Pancreas (tissue), 10 donors: ENCODE results near the gene MYT1. TPM values are rescaled to one million over a fixed set of nuclear protein-coding genes. Genes with fewer than 3 reads are reported as not detected.

Experiments
- ATAC-seq, 4 donors: fragments of 200-7000 bp; cut with Tn5 transposase; one replicate each; pipeline versions ENCODE4 v1.8.0 to v1.9.1; 2020; ENCODE audit warnings: mild to moderate bottlenecking in 4 of 4, moderate library complexity in 4 of 4
- DNase-seq, 6 donors: peaks; one replicate each; pipeline ENCODE4 v3.0.0-alpha.2; 2020
- FAIRE-seq: peaks from 2 replicates; lab custom pipeline; 2012; peaks lifted over from hg19 to GRCh38; lab: Jason Lieb, UNC
- H3K27ac ChIP-seq, 4 donors: fragments of 200-600 bp; sonication (generic); 1 replicate in 3 of 4; 2 replicates in 1 of 4; pipeline versions ENCODE4 v1.5.0 to v1.8.0; 2020
- H3K27me3 ChIP-seq, 4 donors: fragments of 200-600 bp; one replicate each; pipeline ENCODE4 v1.8.0; 2021
- H3K36me3 ChIP-seq, 3 donors: fragments of 200-600 bp; sonication (generic) in 1 of 3; one replicate each; pipeline versions ENCODE4 v1.5.0 to v1.8.0; 2020 to 2021
- H3K4me1 ChIP-seq, 3 donors: fragments of 200-600 bp; one replicate each; pipeline ENCODE4 v1.8.0; 2021
- H3K4me3 ChIP-seq, 4 donors: fragments of 200-600 bp; sonication (generic) in 2 of 4; one replicate each; pipeline versions ENCODE4 v1.5.0 to v1.8.0; 2020 to 2021
- H3K9me3 ChIP-seq, 4 donors: fragments of 200-600 bp; one replicate each; pipeline ENCODE4 v1.8.0; 2021
- WGBS, 2 donors: extraction: QIAGEN DNeasy Blood & Tissue Kit; methylation state at CpG; one replicate each; pipeline ENCODE4 v1.1.7; 2013; 5-methylcytosine and 5-hydroxymethylcytosine counted together
- intact Hi-C, 3 donors: fragments of 100-400 bp; cut with DNase I; formaldehyde crosslinking; loops; one replicate each; pipeline versions ENCODE4 v1.11.1 to v1.14.2; 2022
- polyA plus RNA-seq, 2 donors: library from polyadenylated mRNA; stranded (reverse); fragments of 200-250 nt; gene quantifications; one replicate each; pipeline ENCODE4 v1.2.3, GENCODE V29; 2013
- total RNA-seq, 6 donors: library from RNA; stranded (reverse); fragmentation: NEBNext Ultra II Directional in 4 of 6; extraction: Animal tissue kit (Norgen Biotek cat#: 25700) in 4 of 6; gene quantifications; one replicate each; pipeline versions ENCODE4 v1.2.1 to v1.2.4, GENCODE V29; 2021 to 2023
- TF ChIP-seq, protein P1 (sequence below), 4 donors: fragments of 200-600 bp; sonication (generic) in 3 of 4; IDR thresholded peaks; one replicate each; pipeline versions ENCODE4 v1.5.0 to v1.8.0; 2021; ENCODE audit warnings: antibody characterized with exemption in 4 of 4
- donor health status: healthy with polysubstance abuse.
- donor health status: DM: no; HTN: no; CAD: no; lungs with moderate emphysema.
- donor health status: DM: no; HTN: no; CAD: no.
- donor health status: control.
- donor health status: control.
- donor health status: Bipolar disorder and iron deficiency.
- donor health status: DM: yes; HTN: yes; CAD: no.
- donor health status: DM: no; HTN: no; CAD: no.
- donor health status: DM: no; HTN: no; CAD: no.
- donor health status: DM: yes; HTN: yes; CAD: no.

The MYT1 gene
- total and polyA plus RNA-seq, 8 donors: 0.13 to 5.1 (median 0.52) TPM

DNA sequence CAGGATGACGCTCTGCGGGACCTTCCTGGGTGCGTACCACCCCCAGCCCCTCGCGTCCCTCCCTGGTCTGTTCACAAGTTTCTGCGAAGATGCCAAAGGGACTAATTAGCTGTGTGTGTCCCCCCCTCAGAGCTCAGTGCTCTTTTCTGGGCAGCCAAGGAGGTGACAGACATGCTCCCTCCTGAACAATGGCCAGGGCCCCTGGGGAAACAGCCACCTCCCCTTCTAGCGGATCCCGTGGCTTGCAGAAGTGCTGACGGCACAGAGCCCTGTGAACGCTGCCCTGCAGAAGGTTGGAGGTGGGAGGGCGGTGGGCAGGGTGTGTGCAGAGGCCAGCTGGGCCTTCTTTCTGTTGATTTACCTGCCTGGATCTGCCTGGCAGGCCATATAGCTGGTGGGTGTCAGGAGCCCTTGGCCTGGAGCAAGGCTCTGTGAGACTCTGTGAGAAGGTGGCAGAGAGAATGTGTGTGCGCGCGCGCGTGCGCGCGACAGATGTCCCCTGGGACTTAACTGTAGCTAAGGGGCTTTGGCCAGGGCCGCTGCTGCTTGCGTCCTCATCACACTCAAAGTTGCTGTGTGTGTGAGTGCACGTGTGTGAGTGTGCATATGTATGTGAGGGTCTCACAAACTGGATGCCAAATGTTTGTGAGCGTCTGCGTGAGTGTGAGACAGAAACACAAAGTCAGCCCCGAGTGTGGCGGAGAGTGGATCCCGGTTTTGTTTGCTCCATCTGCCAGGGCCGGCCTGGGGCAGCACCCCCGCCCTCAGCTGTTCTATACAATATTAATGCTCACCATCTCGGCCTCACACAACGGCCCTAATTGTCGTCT, 3.5 kb upstream of the MYT1 start:
- H3K27me3 ChIP-seq: peaks cover 0 to 23% (median 0%) of the 10 kb centered on the region in 4 donors
- no peak for FAIRE-seq

DNA sequence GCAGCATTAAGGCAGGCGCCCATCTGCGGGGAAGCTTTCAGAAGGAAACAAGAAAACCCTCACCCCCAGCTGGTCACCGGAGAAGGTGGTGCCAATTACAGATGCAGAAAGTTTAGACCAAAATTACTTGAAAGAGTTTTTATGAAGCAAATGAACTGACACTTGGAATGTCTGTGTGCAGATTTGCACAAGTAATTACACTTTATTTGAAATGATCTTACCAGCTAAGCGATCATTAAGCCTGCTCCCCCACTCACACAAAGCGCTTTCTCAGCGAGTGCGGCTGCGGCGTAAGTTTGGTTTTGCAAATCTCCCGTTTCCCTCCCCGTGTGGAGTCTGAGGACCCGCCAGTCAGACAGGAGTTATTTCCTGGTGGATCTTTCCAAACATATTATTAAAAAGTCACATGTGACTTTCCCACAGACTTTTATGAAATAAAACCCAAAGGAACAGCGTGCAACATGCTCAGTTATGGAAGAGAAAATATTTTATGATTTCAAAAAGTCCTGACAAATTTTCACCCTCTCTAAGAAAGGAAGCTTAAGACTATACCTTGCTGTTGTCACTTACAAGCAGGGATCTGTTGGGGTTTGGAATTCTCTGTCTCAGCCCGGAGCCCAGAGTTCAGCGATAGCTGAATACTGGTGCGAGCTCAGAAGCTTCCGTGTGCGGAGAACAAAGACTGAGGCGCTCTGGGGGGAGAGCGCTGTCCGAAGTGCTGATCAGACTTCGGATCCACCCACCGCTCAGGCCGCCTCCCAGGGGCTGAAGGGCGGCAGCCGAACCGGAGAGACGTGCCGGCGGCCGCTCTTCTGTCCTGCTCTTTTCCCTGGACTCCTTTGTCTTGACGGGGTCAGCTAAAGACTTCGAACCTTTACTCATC, 2.7 kb upstream of the MYT1 start:
- FAIRE-seq (no peak), DNase-seq (peak; percentile 34 to 75 (median 58)), ATAC-seq (peak; percentile 71 to 98 (median 83))
- H3K4me3 ChIP-seq: no peak overlapping the region
- 14 to 17% methylated on average over 33 of the region's 33 CpGs for WGBS, 2 donors
- H3K9me3 ChIP-seq: no peaks in the 10 kb centered on the region
- TF ChIP-seq, protein P1, sequence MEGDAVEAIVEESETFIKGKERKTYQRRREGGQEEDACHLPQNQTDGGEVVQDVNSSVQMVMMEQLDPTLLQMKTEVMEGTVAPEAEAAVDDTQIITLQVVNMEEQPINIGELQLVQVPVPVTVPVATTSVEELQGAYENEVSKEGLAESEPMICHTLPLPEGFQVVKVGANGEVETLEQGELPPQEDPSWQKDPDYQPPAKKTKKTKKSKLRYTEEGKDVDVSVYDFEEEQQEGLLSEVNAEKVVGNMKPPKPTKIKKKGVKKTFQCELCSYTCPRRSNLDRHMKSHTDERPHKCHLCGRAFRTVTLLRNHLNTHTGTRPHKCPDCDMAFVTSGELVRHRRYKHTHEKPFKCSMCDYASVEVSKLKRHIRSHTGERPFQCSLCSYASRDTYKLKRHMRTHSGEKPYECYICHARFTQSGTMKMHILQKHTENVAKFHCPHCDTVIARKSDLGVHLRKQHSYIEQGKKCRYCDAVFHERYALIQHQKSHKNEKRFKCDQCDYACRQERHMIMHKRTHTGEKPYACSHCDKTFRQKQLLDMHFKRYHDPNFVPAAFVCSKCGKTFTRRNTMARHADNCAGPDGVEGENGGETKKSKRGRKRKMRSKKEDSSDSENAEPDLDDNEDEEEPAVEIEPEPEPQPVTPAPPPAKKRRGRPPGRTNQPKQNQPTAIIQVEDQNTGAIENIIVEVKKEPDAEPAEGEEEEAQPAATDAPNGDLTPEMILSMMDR (IDR thresholded peaks at IDR 0.05): no peak
- H3K4me1 ChIP-seq: no peaks in the 10 kb centered on the region
- intact Hi-C loops: no loop called here
- no peaks in the 10 kb centered on the region for H3K36me3 ChIP-seq
- peaks cover 0 to 23% (median 0%) of the 10 kb centered on the region in 4 donors for H3K27me3 ChIP-seq
- H3K27ac ChIP-seq: no peak overlapping the region

More for the DNA sequence above, 3.5 kb upstream of the MYT1 start:
- ATAC-seq (no peak), DNase-seq (peak in 1 of 6 donors; percentile 30)
- WGBS, 2 donors: 38 to 40% methylated on average over 32 of the region's 32 CpGs
- H3K4me1 ChIP-seq: no peaks in the 10 kb centered on the region
- TF ChIP-seq, protein P1 (IDR thresholded peaks at IDR 0.05): no peak
- no peak overlapping the region for H3K4me3 ChIP-seq
- no peak overlapping the region for H3K27ac ChIP-seq
- H3K36me3 ChIP-seq: no peaks in the 10 kb centered on the region
- no peaks in the 10 kb centered on the region for H3K9me3 ChIP-seq
- intact Hi-C loops: no loop called here

DNA sequence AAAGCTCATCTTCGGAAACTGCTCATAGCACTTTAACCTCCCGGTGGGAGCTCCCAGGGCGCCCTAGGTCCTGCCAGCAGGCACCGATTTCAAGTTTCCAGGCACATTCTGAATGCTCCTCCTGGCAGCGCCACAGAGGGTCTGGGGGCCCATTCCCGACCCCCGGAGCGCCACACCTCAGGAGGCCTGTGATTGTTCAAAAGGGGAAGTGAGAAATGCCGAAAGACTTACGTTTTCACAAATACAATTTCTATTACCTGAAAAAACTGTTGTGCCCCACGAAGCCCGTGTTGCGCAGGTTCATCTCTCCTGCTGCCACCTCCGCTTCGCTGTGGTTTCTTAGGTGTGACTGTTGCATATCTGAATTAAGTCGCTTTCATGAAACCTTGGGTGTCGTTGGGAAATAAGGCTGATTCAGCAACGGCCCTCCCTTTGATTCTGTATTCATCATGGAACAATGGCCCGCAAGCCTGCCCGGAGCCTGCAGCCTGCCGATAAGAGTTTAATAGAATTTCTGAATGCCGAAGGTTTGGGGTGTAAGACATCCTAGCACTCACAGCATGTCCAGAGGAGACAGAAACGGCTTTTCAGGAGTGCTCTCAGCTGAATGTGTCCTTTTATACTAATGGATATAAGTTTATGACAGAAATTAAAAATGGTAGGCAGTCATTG, 1.9 kb upstream of the MYT1 start:
- WGBS, 2 donors: 39 to 41% methylated on average over 23 of the region's 23 CpGs
- H3K4me1 ChIP-seq: no peaks in the 10 kb centered on the region
- H3K27ac ChIP-seq: no peak overlapping the region
- TF ChIP-seq, protein P1 (IDR thresholded peaks at IDR 0.05): no peak
- no peaks in the 10 kb centered on the region for H3K36me3 ChIP-seq
- ATAC-seq (no peak), FAIRE-seq (no peak), DNase-seq (no peak)
- H3K9me3 ChIP-seq: no peaks in the 10 kb centered on the region
- H3K4me3 ChIP-seq: no peak overlapping the region
- intact Hi-C loops: no loop called here
- peaks cover 0 to 23% (median 0%) of the 10 kb centered on the region in 4 donors for H3K27me3 ChIP-seq

DNA sequence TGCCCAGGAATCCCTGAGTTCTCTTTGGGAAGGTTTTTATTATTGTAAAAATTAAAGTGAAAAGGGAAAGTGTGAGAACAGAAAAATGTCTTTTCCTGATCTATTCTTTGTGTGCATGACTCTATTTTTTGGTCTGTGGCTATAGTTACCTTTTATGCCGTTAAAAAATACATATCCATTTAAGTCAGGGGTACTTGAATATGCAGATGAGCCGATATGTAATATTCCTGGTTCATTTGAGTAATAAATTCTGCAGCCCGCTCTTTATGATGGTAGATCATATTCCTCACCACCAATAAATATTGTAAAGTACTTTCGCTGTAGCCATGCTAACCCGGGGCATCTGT, 503 bp upstream of the MYT1 start:
- peaks cover 0 to 23% (median 0%) of the 10 kb centered on the region in 4 donors for H3K27me3 ChIP-seq
- 62 to 77% methylated on average over 5 of the region's 5 CpGs for WGBS, 2 donors
- H3K9me3 ChIP-seq: no peaks in the 10 kb centered on the region
- H3K27ac ChIP-seq: no peak overlapping the region
- H3K36me3 ChIP-seq: no peaks in the 10 kb centered on the region
- DNase-seq: no peak
- TF ChIP-seq, protein P1 (IDR thresholded peaks at IDR 0.05): no peak
- ATAC-seq: no peak
- no peak for FAIRE-seq
- no peak overlapping the region for H3K4me3 ChIP-seq
- intact Hi-C loops: no loop called here
- no peaks in the 10 kb centered on the region for H3K4me1 ChIP-seq
